Epithelial cell of proximal tubule (primary cell): Measurements from ENCODE around the gene RARB. TPM values are rescaled to one million over a fixed set of nuclear protein-coding genes. Genes with fewer than 3 reads are reported as not detected.

Experiments
- DNase-seq: peaks from one replicate; pipeline ENCODE4 v3.0.0-alpha.2; 2011; ENCODE audit warnings: low read depth
- H3K4me3 ChIP-seq: 2 replicates; pipeline ENCODE4 v1.5.1; 2011; ENCODE audit warnings: low read depth, mild to moderate bottlenecking, low read length
- CTCF ChIP-seq: conservative IDR thresholded peaks from 2 replicates; pipeline ENCODE4 v1.5.1; 2012; ENCODE audit warnings: low read depth, mild to moderate bottlenecking, low read length
- total RNA-seq: library from RNA; depleted of rRNA; stranded (reverse); fragments of >200 nt; gene quantifications from 2 replicates; pipeline ENCODE4 v1.2.3, GENCODE V29; 2015

RARB gene
- total RNA-seq, 1 donor from 2014 or later, result 4.6 TPM

DNA sequence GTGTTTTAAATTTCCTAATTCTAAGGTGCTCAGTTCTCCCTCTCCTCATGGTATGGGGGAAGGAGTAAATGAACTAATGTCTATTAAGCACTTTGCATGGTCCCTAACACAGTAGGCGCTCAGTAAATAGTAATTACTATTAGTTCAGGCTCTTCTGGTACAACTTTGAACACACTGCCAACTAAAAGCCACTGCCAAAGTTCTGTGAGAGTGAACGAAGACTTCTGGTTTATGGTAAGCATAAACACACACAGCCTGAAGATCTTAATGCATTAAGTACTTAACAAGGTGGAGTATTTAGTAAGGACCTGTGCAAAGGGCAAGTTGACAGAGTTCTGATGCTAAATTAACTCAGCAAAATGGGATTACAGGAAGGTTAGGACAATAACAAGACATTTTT lies 24.7 kb downstream of the RARB start:
- no peak for TF ChIP-seq CTCF
- no peak overlapping the region for H3K4me3 ChIP-seq
- DNase-seq, result no peak

GRCh38 chr3:25453619-25454004 lies 25.5 kb downstream of the RARB start:
- no peak for DNase-seq
- no peak for TF ChIP-seq CTCF
- no peak overlapping the region for H3K4me3 ChIP-seq

DNA sequence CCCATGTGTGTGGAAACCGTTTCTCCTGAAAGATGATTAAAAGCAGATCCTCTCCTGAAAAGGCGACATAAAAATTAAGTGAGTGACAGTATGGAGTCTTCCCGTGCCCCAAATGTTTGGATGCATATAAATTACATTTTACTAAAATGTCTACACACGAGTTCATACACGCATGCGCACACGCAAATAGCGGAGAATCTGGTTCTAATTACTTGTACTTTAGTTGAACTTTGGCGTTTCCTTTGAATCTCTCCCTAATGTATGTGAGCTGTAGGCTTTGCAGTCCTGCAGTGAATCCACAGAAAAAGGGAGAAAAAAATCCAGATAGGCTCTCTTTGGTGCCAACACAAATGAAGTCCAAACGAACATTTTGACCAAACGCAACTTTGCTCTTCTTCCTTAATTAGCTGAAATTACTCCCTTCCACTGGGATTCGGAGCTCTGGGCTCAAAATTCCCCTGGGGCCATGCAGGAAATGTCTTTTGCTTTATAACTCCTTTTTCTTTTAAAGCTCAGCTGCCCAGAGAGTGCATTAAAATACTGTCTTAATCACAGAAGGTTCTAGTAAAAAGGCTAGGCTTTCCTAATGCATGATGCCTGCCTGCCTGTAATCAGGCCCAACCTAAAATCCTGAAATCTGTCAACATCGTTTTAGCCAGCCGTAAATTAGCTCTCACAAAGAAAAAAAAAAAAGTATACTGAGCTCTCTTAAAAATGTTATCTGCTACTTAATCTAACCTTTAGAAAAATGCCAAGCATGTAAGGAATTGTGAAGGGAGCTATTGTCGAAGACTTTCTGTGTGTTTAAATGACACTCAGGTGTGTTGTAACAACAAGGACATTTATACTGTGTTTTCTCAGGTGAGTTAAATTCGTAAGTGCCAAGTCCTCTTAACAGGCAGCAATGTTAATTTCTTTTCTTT lies 26.2 kb downstream of the RARB start:
- TF ChIP-seq CTCF, result no peak
- no peak overlapping the region for H3K4me3 ChIP-seq
- DNase-seq, result no peak

DNA sequence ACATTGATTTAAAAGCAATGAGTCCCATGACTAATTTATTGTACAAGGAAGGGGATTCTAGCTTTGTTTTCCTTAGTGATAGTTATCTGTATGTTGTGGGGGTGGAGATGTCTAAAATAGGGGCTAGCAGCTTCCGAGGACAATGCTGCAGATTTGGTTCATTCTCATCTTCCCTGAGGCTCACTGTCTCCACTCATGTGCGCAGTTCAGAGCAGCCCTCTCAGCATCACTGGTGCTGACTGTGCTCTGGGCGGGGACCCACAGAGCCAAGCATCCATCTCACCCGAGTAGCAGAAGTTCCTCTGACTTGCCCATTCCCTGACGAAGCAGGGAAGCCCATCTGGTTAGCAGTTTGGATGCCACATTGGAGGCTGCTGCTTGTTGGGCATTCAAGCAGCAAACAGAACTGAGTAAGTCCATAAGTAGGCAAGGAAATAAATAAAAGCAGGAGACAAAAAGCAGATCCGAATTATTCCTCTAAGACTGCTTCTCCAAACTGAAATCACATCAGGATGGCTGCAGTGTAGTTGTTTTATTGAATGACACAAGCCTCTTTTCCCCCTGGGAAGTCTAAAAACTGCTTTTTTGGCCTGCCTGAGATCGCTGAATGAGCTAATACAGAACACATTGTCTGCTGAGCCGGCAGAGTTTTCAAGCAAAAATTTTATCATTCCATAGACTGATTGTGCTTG lies 27.5 kb downstream of the RARB start:
- no peak for DNase-seq
- no peak overlapping the region for H3K4me3 ChIP-seq
- TF ChIP-seq CTCF, result no peak

- TF ChIP-seq CTCF, result no peak
- DNase-seq, result no peak
- H3K4me3 ChIP-seq, result no peak overlapping the region
Observed at GRCh38 chr3:25456723-25457670, 28.9 kb downstream of the RARB start.

- no peak for DNase-seq
- H3K4me3 ChIP-seq, result no peak overlapping the region
- TF ChIP-seq CTCF, result no peak
Observed at GRCh38 chr3:25457671-25458419, 29.8 kb downstream of the RARB start.
